PFSK-1 (cell line): Measurements from ENCODE around the gene ADCY1.

Source experiments
- FOXP2 ChIP-seq: optimal IDR thresholded peaks from 2 replicates; pipeline ENCODE3; 2011; ENCODE audit warnings: borderline replicate concordance, control low read depth, inconsistent platforms; ENCODE audit not compliant: insufficient read depth; ENCODE audit errors: extremely low read length, extremely low read depth
- POLR2AphosphoS5 ChIP-seq: IDR thresholded peaks from 2 replicates; pipeline ENCODE4 v1.6.1; 2012; ENCODE audit warnings: low read depth, mild to moderate bottlenecking, control low read depth, low read length, moderate library complexity
- REST ChIP-seq, 2 experiments: IDR thresholded peaks; 2 replicates each; pipeline versions ENCODE4 v1.6.1 to v1.8.0; 2011 to 2012; ENCODE audit warnings: low read depth in 2 of 2, low read length in 2 of 2, control low read depth in 1 of 2, inconsistent platforms in 1 of 2, mild to moderate bottlenecking in 1 of 2, moderate library complexity in 1 of 2; ENCODE audit not compliant: insufficient read depth in 1 of 2
- SIN3A ChIP-seq: IDR thresholded peaks from 2 replicates; pipeline ENCODE4 v1.6.1; 2012; ENCODE audit warnings: mild to moderate bottlenecking, low read length, moderate library complexity, borderline replicate concordance; ENCODE audit not compliant: insufficient read depth
- TAF1 ChIP-seq: IDR thresholded peaks from 2 replicates; pipeline ENCODE4 v1.6.1; 2012; ENCODE audit warnings: low read length, control low read depth, borderline replicate concordance; ENCODE audit not compliant: insufficient read depth

Gene ADCY1

GRCh38 chr7:45566386-45566785 is 7.8 kb upstream of the ADCY1 start:
- no peak for TF ChIP-seq TAF1
- TF ChIP-seq SIN3A, result no peak
- no peak for TF ChIP-seq POLR2AphosphoS5
- TF ChIP-seq FOXP2, result no peak
- no peak for TF ChIP-seq REST (IDR thresholded peaks at IDR 0.05; ENCODE audit: insufficient read depth in 1 of 2, low read depth in 2 of 2, low read length in 2 of 2)

GRCh38 chr7:45566961-45567360 is 7.2 kb upstream of the ADCY1 start:
- TF ChIP-seq POLR2AphosphoS5, result no peak
- no peak for TF ChIP-seq SIN3A
- TF ChIP-seq REST (IDR thresholded peaks at IDR 0.05; ENCODE audit: insufficient read depth in 1 of 2, low read depth in 2 of 2, low read length in 2 of 2), result no peak
- no peak for TF ChIP-seq TAF1
- no peak for TF ChIP-seq FOXP2

GRCh38 chr7:45567713-45568112 is 6.5 kb upstream of the ADCY1 start:
- TF ChIP-seq FOXP2 (no peak), TAF1 (no peak), REST (IDR thresholded peaks at IDR 0.05; ENCODE audit: insufficient read depth in 1 of 2, low read depth in 2 of 2, low read length in 2 of 2) (no peak), SIN3A (no peak), POLR2AphosphoS5 (no peak)

- no peak for TF ChIP-seq REST (IDR thresholded peaks at IDR 0.05; ENCODE audit: insufficient read depth in 1 of 2, low read depth in 2 of 2, low read length in 2 of 2)
- no peak for TF ChIP-seq SIN3A
- TF ChIP-seq POLR2AphosphoS5, result no peak
- no peak for TF ChIP-seq TAF1
- TF ChIP-seq FOXP2, result no peak
These were observed 5.5 kb upstream of the ADCY1 start for GRCh38 chr7:45568536-45569289.

GRCh38 chr7:45569290-45569685 is 4.9 kb upstream of the ADCY1 start:
- TF ChIP-seq FOXP2 (no peak), POLR2AphosphoS5 (no peak), REST (IDR thresholded peaks at IDR 0.05; ENCODE audit: insufficient read depth in 1 of 2, low read depth in 2 of 2, low read length in 2 of 2) (no peak), SIN3A (no peak), TAF1 (no peak)
